NOMO-1 (cell line): Measurements from ENCODE around the gene CTXND1.

Source experiments
- DNase-seq, 2 experiments: peaks; one replicate each; lab custom pipeline; 2025; ENCODE audit not compliant: unreplicated experiment in 2 of 2; lab: John Stamatoyannopoulos, UW

The CTXND1 gene

DNA sequence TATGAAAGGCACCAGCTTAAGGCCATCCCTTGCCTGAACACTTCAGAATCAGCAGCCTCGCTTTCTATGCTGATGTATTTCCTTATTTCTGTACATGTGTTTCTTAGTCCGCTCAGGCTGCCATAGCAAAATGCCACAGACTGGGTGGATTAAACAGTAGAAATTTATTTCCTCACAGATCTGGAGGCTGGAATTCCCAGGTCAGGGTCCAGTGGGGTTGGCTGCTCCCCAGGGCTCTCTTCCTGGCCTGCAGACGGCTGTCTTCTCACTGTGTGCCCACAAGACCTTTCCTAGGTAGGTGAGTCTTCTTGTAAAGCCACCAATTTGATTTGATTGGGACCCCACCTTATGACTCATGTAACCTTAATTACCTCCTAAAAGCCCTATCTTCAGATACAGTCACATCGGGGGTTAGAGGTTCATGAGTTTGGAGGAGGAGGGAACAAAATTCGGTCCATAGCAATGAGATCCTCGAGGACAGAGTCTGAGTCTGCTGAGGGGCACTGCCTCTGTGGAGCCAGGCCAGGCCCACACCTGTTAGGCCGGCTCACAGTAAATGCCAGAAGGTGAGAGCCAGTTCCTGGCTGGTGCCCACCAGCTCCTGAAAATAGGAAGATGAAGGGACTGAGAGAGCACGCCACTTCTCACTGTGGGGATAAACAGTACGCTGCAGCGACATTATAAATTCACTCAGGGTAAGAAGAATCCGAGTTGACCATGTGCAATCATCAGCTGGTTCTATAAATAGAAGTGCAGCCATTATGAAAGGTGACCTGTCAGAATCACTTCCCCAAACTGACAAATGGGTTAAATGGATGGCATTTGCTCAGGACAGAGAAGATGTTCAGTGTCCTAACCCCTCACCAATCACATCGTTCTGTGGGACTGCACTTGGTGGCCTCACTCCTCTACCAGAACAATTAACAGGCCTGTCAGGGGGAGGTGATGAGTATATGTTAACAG lies 41.1 kb downstream of the CTXND1 start:
- DNase-seq: peak; percentile 57 to 87

DNA sequence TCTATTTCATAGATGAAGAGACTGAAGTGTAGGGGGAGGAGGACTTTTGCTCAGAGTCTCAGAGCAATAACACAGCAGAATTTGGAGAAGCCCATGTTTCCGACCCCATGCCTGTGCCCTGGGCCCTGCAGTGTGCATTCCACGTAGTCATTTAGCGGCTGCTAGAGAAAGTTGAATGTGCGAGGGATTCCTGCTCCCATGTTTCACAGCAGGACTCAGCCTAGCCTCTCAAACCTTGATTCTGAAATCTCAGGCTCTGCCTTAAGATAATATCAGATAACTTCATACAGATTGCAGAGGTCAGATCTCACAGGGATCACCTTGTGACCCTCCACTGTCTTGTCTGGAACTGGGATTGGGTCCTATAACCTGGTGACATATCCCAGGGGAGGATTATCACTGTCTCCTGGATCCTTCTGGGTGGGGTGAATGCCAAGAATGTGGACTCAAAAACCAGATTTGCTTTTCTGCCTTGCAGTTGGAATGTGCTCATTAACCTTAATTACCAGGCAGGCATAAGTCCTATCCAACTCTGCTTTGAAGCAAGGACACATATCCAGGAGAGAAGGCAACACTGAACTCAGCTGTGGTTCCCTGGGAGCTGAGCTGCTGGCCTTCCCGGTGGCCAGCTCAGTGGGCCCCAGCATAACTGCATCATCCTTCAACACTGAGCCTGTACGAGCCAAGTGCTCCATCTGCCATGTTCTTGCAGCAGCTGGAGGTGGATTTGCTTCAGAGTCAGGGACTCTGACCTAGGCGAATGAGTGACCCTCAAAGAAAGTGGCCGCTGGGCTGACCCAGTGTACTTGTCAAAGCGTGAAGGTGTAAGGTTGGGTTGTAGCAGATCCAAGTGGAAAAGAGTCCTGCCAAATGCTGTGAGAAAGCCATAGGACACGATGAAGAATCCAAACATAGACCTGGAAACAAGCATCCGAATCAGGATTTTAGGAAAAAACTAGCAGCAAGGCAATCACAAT lies 43.0 kb downstream of the CTXND1 start:
- DNase-seq: no peak

DNA sequence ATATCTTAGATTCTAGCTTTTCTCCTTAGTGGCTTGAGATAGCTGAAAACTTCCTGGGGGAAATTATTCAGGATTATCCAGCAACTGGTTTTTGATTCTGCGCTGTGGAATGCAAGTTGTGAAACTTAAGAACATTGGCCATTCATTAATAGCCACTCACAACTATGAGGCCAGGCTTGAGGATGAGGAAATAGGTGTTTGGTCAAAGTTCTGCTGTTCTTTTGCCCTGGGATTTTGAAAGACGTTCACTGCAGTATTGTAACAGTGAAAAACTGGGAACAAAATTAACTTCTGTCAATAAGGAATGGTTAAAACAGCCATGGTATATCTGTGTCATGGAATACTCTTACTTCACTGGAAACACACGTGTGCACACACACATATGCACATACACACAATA lies 44.1 kb downstream of the CTXND1 start:
- no peak for DNase-seq

DNA sequence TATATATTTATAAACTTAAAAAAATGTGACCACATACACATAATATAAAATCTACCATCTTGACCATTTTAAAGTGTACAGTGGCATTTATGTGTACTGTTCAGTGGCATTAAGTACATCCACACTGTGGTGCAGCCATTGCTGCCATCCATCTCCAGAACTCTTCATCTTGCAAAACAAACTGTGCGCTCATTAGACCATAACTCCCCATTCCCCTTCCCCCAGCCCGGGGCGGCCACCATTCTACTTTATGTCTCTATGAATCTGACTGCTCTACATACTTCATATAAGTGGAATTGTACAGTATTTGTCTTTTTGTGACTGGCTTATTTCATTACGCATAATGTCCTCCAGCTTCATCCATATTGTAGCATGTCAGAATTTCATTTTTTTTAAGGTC lies 47.8 kb downstream of the CTXND1 start:
- no peak for DNase-seq

DNA sequence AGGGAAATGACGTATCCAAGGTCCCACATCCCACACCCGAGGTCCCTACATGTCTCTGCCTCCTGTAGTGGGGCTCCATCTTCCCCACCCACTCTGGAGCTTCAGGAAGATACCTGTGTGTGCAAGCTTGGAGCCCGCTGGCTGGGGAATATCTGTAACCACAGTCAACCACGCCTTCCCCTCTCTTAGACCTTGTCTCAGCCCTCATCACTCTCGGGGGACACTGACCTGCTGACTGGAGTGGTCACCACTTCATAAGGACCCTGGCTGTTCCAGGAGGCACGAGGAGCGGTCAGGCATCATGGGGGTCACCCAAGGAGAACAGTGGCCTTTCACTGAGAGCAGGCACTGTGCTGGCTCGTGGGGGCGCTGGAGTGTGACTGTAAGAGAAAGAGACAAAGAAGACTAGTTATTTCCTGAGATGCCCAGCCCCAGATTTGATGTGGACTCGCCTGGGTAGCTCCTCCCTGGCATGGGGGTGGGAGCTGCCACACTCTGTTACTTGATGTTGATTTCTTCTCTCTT lies 48.6 kb downstream of the CTXND1 start:
- DNase-seq: no peak

DNA sequence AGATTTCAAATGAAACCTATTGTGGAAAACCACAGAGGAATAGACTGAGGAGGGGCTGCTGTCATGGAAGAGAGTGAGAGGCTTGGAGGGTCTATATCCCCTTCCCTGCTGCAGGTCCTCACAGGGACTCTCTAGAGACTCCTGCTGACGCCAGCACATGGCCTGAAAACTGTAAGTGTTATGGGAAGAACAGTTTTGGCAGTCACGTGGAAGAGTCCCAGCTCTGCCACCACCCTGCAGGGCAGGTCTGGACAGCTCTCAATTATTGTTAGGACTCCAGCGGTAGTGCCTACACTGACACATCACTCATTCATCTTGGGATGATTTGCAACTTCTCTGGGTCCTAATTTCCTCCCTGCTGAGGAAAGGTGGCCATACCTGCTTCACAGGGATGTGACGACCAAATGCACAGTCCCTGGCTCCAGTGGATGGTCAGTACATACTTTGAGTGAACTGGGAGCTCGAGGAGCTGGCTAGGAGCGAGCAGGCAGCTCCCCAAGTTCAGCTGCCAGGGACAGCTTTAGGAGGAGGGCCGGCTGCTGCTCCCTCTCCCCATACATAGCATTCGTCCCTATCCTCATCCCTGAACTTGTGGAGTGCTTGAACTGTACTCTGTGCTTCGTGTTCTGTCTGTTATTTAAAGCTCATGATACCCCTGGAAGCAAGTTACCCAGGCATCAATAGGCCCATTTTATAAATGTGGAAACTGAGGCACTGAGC lies 49.2 kb downstream of the CTXND1 start:
- DNase-seq: no peak

DNA sequence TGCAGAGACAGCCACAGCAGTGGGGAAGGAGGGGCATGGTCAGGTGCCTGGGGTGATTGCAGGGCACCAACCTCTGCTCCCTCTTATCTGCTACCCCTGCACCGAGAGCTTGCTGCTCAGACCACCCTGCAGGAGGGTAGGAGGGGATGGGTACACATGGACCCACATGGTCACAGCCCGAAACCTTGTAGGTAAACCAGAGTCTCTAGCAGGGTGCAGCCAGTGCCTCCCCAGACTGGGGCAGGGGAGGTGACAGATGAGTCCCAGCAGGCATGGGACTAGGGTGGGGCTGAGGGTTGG lies 50.0 kb downstream of the CTXND1 start:
- DNase-seq: no peak

DNA sequence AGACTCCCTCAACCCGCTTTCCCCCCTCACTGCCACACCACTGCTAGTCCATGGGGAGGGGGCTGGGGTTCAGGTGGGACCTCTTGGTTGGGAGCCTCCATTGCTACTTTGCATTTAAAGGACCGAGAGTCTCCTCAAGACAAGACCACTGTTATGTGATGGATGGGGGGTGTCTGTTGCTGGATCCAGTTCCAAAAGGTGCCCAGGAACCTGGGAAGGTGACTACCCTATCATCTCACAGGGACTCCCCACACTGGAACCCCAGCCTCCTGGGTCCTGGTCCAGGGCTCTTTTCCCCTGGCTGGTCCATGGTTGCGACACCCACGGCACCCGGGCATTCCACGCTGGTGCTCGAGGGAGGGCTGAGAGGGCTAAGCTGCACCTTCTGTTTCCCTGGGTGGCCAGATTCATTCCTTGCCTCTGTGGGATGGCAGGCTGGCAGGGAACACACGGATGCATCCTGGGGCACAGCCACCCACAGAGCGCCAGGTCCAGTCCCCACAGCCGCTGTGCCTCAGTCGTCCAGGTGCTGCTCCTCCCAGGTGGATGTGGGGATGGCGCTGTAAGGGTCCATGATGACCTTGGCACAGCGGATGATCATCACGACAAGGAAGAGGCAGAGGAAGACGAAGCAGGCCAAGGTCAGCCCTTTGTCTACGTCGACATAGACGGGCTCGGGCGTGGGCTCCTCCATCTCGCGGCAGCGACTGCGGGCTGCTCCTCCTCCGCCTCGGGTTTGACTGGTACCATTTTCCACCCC lies 50.6 kb downstream of the CTXND1 start:
- no peak for DNase-seq

DNA sequence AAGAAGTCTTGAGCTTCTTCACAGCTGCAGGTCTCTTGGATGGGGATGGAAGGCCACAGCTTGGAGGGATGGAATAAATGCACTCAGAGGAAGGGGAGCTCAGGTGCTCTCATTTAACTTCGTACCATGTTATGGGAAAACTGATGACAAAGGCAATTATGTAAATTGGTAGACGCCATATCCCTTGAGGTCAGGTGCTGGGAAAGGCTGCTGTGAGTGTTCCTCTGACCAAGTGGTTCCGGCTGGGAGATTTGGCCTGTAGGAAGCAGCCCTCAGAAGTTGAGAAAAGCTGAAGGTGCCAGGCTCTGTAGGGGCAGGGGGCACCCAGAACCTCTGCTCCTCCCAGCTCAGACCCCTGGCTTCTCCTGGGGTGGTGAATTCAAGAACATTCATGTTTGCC lies 52.1 kb downstream of the CTXND1 start:
- DNase-seq: no peak

DNA sequence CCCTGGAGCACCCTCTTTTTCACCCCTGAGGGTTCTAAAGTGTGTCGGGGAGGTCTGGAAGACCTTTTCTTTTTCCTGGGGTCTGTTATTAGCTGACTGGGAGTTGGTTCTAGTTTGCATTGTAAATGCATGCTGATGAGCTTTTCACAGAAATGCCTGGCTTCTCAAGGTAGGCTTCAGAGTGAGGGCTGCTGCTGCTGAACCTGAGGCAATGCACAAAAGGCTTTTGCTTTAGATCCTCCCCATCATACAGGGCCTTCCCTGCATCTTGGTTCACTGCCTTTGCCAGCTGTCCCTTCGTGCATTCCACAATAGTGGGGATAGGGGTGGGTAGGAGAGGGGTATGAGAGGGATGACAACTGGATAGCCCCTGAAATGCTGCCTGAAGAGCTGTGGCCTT lies 52.6 kb downstream of the CTXND1 start:
- DNase-seq: no peak

DNA sequence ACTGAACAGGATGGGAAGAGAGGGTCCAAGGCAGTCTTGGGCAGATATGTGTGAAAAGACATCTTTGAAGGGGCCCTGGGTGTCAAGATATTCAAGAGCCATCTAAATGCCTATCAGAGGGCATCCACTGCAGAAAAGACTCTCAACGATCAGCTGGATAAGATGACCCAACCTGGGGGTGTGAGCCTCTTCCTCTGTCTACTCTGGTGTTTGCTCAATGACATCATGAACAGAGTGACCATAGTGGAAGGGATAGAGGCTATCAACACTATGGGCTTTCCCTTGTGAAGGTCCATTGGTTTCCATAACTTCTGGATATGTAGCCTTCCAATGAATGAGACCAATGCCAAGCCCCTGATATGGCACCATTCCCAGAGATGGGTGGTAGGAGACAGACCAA lies 57.1 kb downstream of the CTXND1 start:
- DNase-seq: no peak

DNA sequence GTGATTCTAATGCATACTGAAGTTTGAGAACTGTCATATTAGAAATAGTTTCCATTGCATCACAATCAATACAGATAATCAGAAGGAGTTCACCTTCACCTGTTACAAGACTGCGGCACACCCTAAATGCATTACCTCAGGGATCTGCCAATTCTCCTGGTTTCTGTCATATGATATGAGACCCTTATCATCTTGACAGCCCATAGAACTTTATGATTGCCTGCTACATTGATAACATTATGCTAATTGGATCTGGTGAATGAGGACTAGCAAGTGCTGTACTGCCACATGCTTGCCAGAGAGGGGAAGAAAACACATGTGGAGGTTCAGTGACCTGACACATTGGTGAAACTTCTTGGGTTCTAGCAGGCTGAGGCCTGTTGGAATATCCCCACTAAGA lies 57.8 kb downstream of the CTXND1 start:
- DNase-seq: no peak

DNA sequence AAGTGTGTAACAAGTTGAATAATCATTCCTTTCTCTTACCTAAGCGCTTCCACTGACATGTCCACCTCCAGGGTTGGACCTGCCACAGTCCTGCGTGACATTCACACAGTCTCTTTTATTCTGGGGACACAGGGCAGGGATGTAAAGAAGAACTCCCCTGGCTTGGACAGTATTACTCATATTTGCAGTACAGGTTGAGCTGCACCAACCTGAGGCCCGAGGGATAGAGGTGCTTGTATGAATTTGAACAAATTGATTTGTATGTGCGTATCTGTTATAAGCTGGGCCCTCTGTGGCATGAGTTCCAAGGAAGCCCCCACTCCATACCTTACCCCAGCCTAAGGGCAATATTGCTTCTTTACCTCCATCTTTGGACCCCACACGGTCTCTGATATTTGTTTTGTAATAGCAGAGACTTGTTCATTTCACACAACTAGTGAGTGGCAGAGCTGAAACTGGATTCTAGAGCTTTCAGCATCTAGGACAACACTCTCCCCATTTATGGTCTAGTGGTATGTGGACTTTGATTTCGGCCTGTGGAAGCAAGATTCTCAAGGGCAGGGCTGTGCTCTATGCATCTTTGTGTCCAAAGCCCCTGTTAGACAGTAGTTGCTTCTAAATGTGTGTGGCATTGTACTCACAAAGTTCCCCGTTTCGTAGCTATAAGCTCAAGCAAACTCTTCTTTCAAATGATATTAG lies 60.0 kb downstream of the CTXND1 start:
- no peak for DNase-seq

DNA sequence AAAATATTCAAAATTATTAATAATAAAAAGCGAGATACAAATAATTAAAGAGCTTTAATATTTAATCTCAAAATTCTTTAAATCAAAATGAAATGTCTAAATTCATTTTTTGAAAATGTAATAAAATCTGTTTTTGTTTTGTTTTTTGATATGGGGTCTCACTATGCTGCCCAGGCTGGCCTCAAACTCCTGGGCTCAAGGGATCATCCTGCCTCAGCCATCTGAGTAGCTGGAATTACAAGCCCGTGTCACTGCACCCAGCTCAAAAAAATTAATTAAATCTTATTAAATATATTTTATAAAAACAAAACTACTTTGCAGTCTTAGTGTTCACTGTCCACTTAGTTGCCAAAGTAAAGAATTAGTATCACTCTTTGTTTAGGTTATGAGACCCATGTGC lies 60.8 kb downstream of the CTXND1 start:
- no peak for DNase-seq

DNA sequence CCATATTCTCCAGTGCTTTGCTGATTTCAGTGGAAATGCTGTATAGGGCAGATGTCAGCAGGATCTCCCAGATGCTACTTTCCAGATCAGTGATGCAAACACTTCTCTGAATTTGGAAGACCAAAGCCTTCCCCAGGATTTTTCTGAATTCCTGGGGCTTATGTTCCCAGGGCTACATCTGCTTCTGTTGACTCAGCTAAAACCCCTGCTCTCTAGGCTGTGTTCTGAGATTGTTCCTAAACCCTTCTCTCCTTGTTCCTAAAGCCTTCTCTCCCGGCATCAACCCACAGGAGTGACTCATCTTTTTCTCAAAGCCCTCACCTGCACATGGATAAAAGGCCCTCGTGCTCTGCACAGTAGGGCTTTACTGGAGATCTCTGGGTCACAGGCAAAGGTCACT lies 63.8 kb downstream of the CTXND1 start:
- no peak for DNase-seq

DNA sequence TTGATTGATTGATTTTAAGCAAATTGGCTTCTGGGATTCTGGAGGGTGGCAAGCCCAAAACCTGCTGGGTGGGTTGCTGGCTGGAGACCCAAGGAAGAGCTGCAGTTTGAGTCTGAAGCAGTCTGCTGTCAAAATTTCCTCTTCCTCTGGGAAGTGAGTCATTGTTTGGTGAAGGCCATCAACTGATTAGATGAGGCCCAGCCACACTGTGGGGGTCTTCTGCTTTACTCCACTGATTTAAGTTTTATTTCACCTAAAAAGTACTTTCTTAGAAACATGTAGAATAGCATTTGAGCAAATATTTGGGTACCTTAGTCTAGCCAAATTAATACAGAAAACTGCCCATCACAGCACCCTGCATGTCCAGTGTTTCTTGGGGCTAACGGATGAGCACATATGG lies 65.4 kb downstream of the CTXND1 start:
- DNase-seq: no peak

DNA sequence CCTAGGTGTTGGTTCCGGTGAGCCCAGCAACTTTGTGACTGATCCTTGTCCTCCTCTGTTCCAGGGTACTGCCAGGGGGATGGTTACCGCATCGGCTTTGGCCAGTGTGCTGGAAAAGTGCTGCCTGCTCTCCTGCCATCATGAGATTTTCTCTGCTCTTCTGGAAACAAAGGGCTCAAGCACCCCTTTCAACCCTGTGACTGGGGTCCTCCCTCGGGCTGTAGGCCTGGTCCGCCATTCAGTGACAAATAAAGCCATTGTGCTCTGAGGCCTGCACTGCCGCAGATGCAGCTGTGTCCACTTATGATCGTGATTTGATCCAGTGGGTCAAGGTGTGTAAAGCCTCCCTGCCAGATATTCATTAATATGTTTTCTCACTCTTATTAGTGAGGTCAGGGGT lies 65.9 kb downstream of the CTXND1 start:
- DNase-seq: no peak

DNA sequence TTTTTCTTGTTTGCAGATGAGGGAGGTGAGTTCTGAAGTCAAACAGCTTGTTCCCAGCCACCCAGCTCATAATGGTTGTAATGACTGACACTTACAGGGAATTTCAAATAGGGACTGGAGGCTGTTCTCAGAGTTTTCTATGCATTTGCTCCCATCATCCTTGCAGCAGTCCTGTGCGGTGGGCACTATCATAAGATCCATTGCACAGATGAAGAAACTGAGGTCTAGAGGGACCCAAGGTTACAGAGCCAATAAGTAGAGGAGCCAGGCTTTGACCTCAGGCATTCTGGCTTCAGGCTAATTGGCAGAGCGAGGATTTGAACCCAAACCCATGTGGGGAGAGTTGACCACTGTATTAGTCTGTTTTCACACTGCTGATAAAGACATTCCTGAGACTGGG lies 66.9 kb downstream of the CTXND1 start:
- DNase-seq: no peak

DNA sequence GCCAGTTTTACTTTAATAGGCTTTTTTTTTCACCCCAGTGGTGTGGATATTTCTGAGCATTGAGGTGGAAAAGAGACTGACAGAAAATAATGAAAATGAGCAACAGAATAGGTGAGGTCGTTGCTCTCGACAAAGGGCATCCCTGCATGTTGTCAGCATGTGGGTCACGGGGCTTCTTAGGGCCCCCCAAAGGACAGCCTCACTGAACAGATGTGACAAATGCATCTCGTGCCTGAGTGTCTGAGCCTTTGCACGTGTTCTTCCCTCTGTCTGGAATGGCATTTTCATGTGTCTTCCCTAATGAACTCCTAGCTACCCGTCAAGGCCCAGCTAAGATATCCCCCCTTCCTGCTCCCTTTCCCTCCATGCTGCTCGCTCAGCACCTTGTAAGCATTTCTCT lies 67.5 kb downstream of the CTXND1 start:
- no peak for DNase-seq

DNA sequence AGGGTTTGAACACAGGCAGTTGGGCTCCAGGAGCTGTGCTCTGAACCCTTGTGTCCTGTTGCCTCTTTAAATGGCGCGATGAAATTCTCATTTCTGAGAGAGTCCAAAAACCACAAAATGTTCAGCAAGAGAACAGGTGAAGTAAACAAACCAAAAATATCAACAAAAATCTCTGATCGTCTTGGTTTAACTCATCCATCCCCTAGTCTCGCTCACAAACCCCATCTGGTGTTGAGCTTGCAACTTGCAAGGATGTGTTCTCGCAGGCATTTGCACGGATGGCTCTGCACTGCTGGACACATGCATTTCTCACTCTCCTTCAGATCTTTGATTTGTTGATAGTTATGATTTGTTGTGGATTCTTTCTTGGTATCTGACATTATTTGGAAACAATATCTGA lies 68.1 kb downstream of the CTXND1 start:
- DNase-seq: no peak
